ENCODE results near the gene DUSP15.

GRCh38 chr20:31843288-31843687 lies 27.0 kb downstream of the DUSP15 start:
- TF ChIP-seq SMC3 (conservative IDR thresholded peaks at IDR 0.05; ENCODE audit: poor library complexity) = no peak
- no peak for TF ChIP-seq CTCF (IDR thresholded peaks at IDR 0.05; ENCODE audit: poor library complexity, severe bottlenecking)
- no peak for TF ChIP-seq RAD21 (conservative IDR thresholded peaks at IDR 0.05)
